Measurements from ENCODE around the gene PTCH2.
"Not testable (repeated sequence)": the region's sequence is repeated elsewhere in the genome, so short reads cannot be mapped to it uniquely, and the experiment has no call there.

The PTCH2 gene

GRCh38 chr1:44802306-44803061, 40.6 kb downstream of the PTCH2 start:
- no peak for DNase-seq

- peak; percentile 82 for DNase-seq
These were observed 41.4 kb downstream of the PTCH2 start for GRCh38 chr1:44801491-44802305.

- DNase-seq: peak; percentile 99
These were observed 43.1 kb downstream of the PTCH2 start, which contains the start of gene PLK3 for GRCh38 chr1:44799770-44800584. TSS of gene PLK3 (plus strand) at chr1:44800377. CDS start at chr1:44800464, 87 bp downstream.

GRCh38 chr1:44798481-44799365, 44.3 kb downstream of the PTCH2 start:
- no peak for DNase-seq

DNA sequence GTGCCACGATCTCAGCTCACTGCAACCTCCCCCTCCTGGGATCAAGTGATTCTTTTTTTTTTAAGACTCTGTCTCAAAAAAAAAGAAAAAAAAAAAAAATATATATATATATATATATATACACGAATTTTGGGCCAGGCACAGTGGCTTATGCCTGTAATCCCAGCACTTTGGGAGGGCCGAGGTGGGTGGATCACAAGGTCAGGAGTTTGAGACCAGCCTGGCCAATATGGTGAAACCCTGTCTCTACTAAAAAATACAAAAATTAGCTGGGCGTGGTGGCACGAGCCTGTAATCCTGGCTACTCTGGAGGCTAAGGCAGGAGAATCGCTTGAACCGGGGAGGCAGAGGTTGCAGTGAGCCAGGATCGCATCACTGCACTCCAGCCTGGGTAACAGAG, 45.2 kb downstream of the PTCH2 start:
- DNase-seq: not testable (repeated sequence)

- no peak for DNase-seq
These were observed 50.1 kb downstream of the PTCH2 start for GRCh38 chr1:44792736-44793502.

DNA sequence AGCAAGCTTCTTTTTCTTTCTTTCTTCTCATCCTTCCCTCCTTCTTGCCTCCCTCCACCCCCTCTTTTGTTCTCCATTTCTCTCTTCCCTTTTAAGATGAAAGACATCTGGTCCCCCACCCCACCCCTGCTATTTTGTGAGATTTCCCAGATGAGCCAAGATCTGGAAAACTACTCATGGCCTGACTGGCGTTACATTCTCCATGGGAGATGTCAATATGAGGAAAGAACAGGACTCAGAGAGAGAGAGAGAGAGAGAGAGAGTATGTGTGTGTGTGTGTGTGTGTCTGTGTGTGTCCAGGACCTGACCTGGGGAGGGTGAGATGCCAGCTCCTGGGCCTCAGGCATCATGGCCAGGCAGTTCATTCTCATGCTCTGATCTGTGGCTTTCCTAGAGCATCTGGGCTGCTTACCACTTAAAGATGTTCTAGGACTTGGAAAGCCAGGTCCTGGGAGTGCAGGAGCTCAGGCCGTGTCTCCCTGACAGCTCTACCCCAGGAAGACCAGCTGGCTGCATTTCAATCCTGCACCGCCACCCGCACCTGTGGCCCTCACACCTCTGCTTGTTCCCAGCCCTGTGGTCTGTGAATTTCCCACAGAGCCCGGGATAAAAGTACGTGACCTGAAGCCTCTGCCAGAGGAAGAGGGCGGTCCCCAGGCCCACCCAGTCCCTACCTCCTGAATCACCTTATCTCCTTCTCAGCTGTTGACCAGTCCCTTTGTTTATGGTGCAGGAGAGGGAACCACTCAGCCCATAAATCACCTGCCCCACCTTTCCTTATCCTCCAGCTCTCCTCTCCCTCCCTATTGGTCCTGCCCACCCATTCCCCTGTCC, 51.9 kb downstream of the PTCH2 start:
- DNase-seq: no peak

GRCh38 chr1:44788120-44788860, 54.8 kb downstream of the PTCH2 start, which contains the start of gene BEST4:
TSS of gene BEST4 (minus strand) at chr1:44788170. CDS start at chr1:44787705, 465 bp downstream.
- DNase-seq: no peak

- DNase-seq: no peak
These were observed 55.5 kb downstream of the PTCH2 start for GRCh38 chr1:44787506-44787905.

DNA sequence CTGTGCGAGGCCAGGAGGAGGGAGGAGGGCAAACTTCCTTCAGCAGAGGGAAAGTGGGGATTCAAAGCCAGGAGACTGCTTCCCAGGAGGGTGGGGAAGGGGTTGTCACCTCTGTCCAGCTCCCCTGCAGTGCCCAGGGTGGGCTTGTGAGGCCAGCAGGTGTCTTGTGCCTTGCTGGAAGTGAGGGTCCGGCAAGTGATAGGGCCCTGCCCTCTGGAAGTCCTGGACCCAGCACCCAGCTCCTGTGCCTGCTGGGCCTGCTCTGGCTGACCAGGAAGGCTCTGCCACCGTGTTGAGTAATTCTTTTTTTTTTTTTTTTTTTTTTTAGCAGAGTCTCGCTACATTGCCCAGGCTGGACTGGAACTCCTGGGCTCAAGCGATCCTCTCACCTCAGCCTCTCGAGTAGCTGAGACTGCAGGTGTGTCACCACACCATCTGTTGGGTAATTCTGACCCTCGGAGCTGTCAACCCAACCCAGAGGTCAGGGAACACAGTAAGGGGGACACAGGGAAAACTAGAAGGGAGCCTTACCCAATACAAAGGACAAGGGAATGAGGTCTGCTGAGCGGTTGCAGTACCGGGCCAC, 56.1 kb downstream of the PTCH2 start:
- DNase-seq: no peak

DNA sequence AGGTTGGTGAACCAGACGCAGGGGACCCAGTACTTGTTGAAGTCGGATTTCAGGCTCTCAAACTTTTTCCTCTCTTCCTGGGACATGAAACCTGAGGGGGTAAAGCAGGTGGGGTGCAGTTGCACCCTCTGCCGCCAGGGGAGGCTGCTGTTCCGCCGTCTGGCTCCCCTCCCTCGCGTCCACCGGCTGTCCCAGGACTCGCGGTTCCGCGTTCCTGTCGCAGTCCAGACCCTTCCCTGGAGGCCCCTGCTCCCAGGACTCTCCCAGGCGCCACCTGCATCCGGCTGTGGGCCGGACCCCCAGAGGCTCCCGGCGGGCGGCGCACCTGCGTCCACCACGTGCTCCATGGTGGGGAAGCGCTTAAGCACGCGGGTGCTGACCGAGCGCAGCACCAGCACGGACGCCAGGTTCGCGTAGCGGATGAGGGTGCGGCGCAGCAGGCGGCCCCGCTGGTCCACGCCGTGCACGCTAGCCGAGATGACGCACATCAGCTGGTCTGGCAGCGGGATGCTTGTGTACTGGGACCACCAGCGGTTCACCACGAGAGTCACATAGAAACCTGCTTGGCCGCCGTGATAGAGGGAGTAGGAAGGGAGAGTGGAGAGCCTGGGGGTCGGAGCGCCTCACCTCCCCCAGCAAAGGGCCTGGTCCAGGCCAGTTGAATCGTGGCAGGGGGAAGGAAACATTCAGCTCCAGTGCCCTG, 56.8 kb downstream of the PTCH2 start:
- DNase-seq: peak; percentile 38

DNA sequence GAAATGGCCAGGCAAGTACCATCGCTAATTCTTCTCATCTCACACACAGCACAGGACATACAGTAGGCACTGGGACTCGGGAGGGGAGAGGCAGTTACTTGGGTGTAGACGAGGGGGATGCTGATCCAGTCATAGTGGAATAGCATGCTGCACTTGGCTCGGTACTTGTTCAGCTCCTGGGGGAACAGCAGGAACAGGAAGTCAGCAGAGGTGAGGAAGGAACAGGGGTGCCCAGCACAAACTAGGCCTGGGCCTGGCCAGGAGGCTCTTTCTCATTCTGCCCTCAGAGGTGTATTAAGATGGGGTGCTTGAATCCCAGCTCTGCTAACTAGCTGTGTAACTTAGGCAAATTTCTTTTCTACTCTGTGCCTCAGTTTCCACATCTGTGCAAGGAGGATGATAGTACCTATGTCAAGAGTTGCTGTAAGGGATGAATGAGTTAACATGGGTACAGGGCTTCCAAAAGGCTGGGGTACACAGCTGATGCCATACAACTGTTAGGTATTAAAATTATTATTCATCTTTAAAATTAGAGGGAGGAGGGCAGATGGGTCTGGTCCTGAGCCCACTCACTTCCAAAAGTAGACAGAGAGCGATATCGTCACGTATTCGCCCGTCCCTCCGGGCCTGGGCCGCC, 57.4 kb downstream of the PTCH2 start:
- no peak for DNase-seq

- no peak for DNase-seq
These were observed 58.0 kb downstream of the PTCH2 start for GRCh38 chr1:44785029-44785380.

- DNase-seq: no peak
These were observed 58.7 kb downstream of the PTCH2 start for GRCh38 chr1:44784094-44785028.

- no peak for DNase-seq
These were observed 59.4 kb downstream of the PTCH2 start for GRCh38 chr1:44783697-44784093.

GRCh38 chr1:44780583-44781121, 62.4 kb downstream of the PTCH2 start:
- DNase-seq: no peak
